Activated CD4-positive, alpha-beta T cell treated with anti-CD3 and anti-CD28 coated beads, Interleukin-2, amount 10 ng/mL, durations not matched to agents 24 days and 14 days (primary cell): Measurements from ENCODE around the gene CDT1. TPM values are rescaled to one million over a fixed set of nuclear protein-coding genes. Genes with fewer than 3 reads are reported as not detected.

ENCODE experiments used
- DNase-seq: peaks from one replicate; pipeline ENCODE4 v3.0.0; 2022
- H3K27ac Mint-ChIP-seq: one replicate; pipeline ENCODE4 v1.8.0; 2022; ENCODE audit warnings: mild to moderate bottlenecking, mixed read lengths
- H3K27me3 Mint-ChIP-seq: one replicate; pipeline ENCODE4 v1.8.0; 2022; ENCODE audit warnings: mixed read lengths
- H3K36me3 Mint-ChIP-seq: one replicate; pipeline ENCODE4 v1.8.0; 2022; ENCODE audit warnings: low read depth, mild to moderate bottlenecking, mixed read lengths
- H3K4me1 Mint-ChIP-seq: one replicate; pipeline ENCODE4 v1.8.0; 2021; ENCODE audit warnings: mixed read lengths
- H3K4me3 Mint-ChIP-seq: one replicate; pipeline ENCODE4 v1.8.0; 2022; ENCODE audit warnings: mild to moderate bottlenecking, moderate library complexity, mixed read lengths
- H3K9me3 Mint-ChIP-seq: one replicate; pipeline ENCODE4 v1.8.0; 2021; ENCODE audit warnings: mixed read lengths
- intact Hi-C: fragments of 100-400 bp; cut with micrococcal nuclease; formaldehyde crosslinking; loops from one replicate; pipeline ENCODE4 v1.15.1; 2023
- total RNA-seq: library from RNA; stranded (reverse); gene quantifications from 2 replicates; pipeline ENCODE4 v1.2.3, GENCODE V29; 2022

CDT1 gene
- total RNA-seq, 1 donor from 2014 or later: 93.2 TPM

- no peaks in the 10 kb centered on the region for H3K36me3 Mint-ChIP-seq
- H3K4me1 Mint-ChIP-seq: peaks cover 1% of the 10 kb centered on the region
- H3K27ac Mint-ChIP-seq: no peak overlapping the region
- no peak for DNase-seq
- intact Hi-C loops: no loop called here
- H3K27me3 Mint-ChIP-seq: no peaks in the 10 kb centered on the region
- no peaks in the 10 kb centered on the region for H3K9me3 Mint-ChIP-seq
- no peak overlapping the region for H3K4me3 Mint-ChIP-seq
These were observed 29.7 kb upstream of the CDT1 start for GRCh38 chr16:88773812-88774291.

GRCh38 chr16:88774544-88775393 is 28.8 kb upstream of the CDT1 start:
- no peak for DNase-seq
- Mint-ChIP-seq H3K4me1 (peaks cover 4% of the 10 kb centered on the region), H3K27me3 (no peaks in the 10 kb centered on the region), H3K4me3 (no peak overlapping the region), H3K36me3 (no peaks in the 10 kb centered on the region), H3K27ac (peak overlapping the region; percentile 45), H3K9me3 (no peaks in the 10 kb centered on the region)
- intact Hi-C loops: no loop called here

GRCh38 chr16:88775825-88776224 is 27.8 kb upstream of the CDT1 start:
- Mint-ChIP-seq H3K27me3 (no peaks in the 10 kb centered on the region), H3K36me3 (no peaks in the 10 kb centered on the region), H3K9me3 (no peaks in the 10 kb centered on the region), H3K27ac (no peak overlapping the region), H3K4me3 (no peak overlapping the region), H3K4me1 (peaks cover 12% of the 10 kb centered on the region)
- no peak for DNase-seq
- intact Hi-C loops: no loop called here

GRCh38 chr16:88777471-88778270 is 25.9 kb upstream of the CDT1 start:
- Mint-ChIP-seq H3K27ac (no peak overlapping the region), H3K9me3 (no peaks in the 10 kb centered on the region), H3K36me3 (peaks cover 2% of the 10 kb centered on the region), H3K27me3 (no peaks in the 10 kb centered on the region), H3K4me3 (no peak overlapping the region), H3K4me1 (peaks cover 29% of the 10 kb centered on the region)
- intact Hi-C loops: no loop called here
- DNase-seq: no peak

GRCh38 chr16:88778271-88778525 is 25.4 kb upstream of the CDT1 start:
- Mint-ChIP-seq H3K9me3 (no peaks in the 10 kb centered on the region), H3K36me3 (peaks cover 4% of the 10 kb centered on the region), H3K27me3 (no peaks in the 10 kb centered on the region), H3K4me1 (peaks cover 35% of the 10 kb centered on the region), H3K27ac (no peak overlapping the region), H3K4me3 (no peak overlapping the region)
- no peak for DNase-seq
- intact Hi-C loops: no loop called here

GRCh38 chr16:88778541-88779065 is 25.0 kb upstream of the CDT1 start:
- intact Hi-C loops: no loop called here
- Mint-ChIP-seq H3K9me3 (no peaks in the 10 kb centered on the region), H3K36me3 (peaks cover 4% of the 10 kb centered on the region), H3K4me1 (peaks cover 39% of the 10 kb centered on the region), H3K4me3 (no peak overlapping the region), H3K27me3 (no peaks in the 10 kb centered on the region), H3K27ac (peak overlapping the region; percentile 56)
- no peak for DNase-seq

- peaks cover 40% of the 10 kb centered on the region for H3K4me1 Mint-ChIP-seq
- peak overlapping the region; percentile 81 for H3K27ac Mint-ChIP-seq
- DNase-seq: no peak
- no peaks in the 10 kb centered on the region for H3K27me3 Mint-ChIP-seq
- peaks cover 4% of the 10 kb centered on the region for H3K36me3 Mint-ChIP-seq
- H3K9me3 Mint-ChIP-seq: no peaks in the 10 kb centered on the region
- intact Hi-C loops: loop anchor here (5.0 to 10.0 kb wide), 2 partner anchors 127 to 325 kb away; partner anchors contain the start of genes CYBA and ZFPM1
- H3K4me3 Mint-ChIP-seq: peak overlapping the region; percentile 81
These were observed 24.0 kb upstream of the CDT1 start for GRCh38 chr16:88779406-88780141.

GRCh38 chr16:88780142-88781062 is 23.2 kb upstream of the CDT1 start:
- H3K27me3 Mint-ChIP-seq: no peaks in the 10 kb centered on the region
- peaks cover 40% of the 10 kb centered on the region for H3K4me1 Mint-ChIP-seq
- peak overlapping the region; percentile 81 for H3K27ac Mint-ChIP-seq
- intact Hi-C loops: loop anchor here (5.0 to 10.0 kb wide), 2 partner anchors 128 to 326 kb away; partner anchors contain the start of genes CYBA and ZFPM1
- peak overlapping the region; percentile 81 for H3K4me3 Mint-ChIP-seq
- no peaks in the 10 kb centered on the region for H3K9me3 Mint-ChIP-seq
- DNase-seq: no peak
- H3K36me3 Mint-ChIP-seq: peaks cover 4% of the 10 kb centered on the region

- Mint-ChIP-seq H3K27me3 (no peaks in the 10 kb centered on the region), H3K4me1 (peaks cover 40% of the 10 kb centered on the region), H3K27ac (peak overlapping the region; percentile 81), H3K36me3 (peaks cover 4% of the 10 kb centered on the region), H3K4me3 (peak overlapping the region; percentile 81), H3K9me3 (no peaks in the 10 kb centered on the region)
- intact Hi-C loops: loop anchor here (1.0 to 10.0 kb wide), 6 partner anchors 31 to 327 kb away; partner anchors contain the start of genes CYBA, GALNS and ZFPM1
- peak; percentile 91 for DNase-seq
These were observed 22.2 kb upstream of the CDT1 start for GRCh38 chr16:88781140-88782077.

- H3K27me3 Mint-ChIP-seq: no peaks in the 10 kb centered on the region
- peak overlapping the region; percentile 81 for H3K27ac Mint-ChIP-seq
- intact Hi-C loops: loop anchor here (1.0 to 10.0 kb wide), 6 partner anchors 30 to 328 kb away; partner anchors contain the start of genes CYBA, GALNS and ZFPM1
- H3K36me3 Mint-ChIP-seq: peaks cover 4% of the 10 kb centered on the region
- H3K4me1 Mint-ChIP-seq: peaks cover 38% of the 10 kb centered on the region
- peak overlapping the region; percentile 81 for H3K4me3 Mint-ChIP-seq
- H3K9me3 Mint-ChIP-seq: no peaks in the 10 kb centered on the region
- DNase-seq: peak; percentile 81
These were observed 20.9 kb upstream of the CDT1 start for GRCh38 chr16:88782454-88783390.
